GM18870 (cell line): ENCODE results near the gene SPEG.

ENCODE experiments used
- ATAC-seq: cut with Tn5 transposase; IDR thresholded peaks from one replicate; pipeline ENCODE4 v1.9.1; 2021; ENCODE audit warnings: moderate library complexity; ENCODE audit not compliant: unreplicated experiment

SPEG gene

DNA sequence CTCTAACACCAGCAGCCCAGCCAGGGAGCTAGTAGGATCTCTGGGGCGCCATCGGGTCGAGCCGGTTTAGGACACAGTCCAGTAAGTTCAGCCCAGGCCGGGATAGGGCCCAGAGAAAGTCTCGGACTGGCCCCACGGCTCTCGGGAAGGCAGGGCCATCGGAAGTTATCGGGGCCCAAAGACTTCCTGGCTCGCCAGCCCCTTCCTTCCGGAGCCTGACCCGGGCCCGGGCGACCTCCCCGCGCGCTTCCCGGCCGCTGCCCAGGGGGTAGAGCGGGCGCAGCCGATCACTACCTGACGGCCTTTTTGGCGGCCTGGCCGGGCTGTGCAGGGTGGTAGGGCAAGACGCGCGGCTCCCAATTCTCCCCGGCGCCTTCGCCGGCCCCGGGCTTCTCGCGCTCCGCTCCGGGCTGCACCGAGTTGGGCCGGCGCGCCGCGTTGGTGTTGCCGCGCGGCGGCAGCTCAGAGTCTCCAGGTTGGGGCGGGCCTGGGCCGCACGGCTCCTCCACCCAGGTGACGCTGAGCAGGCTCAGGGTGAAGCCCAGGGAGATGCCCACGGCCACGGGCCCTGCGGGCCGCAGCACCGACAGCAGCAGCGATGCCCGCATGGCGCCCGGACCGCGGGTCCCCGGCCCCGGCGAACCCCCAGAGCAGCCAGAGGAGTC, 108.4 kb downstream of the SPEG start:
- ATAC-seq: peak; percentile 25

DNA sequence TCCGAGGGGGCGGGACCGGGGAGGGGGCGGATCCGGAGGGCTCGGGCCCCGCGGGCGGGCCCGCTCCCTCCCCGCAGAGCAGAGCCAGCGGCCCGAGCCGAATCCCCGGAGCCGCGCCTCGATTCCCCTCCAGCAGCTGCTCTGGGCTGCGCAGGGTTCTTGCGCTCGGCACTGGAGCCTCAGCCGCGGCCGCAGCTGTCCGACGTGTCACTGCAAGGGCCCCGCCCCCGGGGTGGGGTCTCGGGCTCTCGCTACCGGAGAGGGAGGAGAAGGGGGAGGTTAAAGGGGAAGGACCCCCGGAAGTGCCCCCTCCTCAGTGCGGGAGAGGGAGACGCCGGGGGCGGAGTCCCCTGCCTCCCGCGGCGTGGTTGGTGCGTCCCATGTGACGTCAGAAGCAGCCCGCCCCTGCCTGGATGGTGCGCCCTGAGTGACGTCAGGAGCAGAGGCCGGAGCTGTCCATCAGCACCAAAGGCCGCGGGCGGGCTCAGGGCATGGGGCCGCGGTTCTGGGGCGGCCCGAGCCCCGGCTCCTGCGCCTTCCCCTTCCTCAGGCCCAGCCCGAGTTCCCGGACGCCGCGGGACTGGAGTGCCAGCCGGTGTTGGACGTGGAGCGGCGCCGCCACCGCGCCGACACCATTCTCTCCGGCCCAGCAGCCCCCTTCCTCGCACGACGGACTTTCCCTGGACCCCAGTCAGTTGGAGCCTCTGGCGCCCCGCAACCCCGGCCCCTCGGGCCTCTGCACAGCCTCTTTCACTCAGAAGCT, 109.1 kb downstream of the SPEG start, which contains the start of the genes CHPF and TMEM198:
CHPF (minus strand) TSS at position 214 of the 763 bp plus-strand sequence. CDS start 271 bp downstream, outside the sequence.
TMEM198 (plus strand) TSS at position 433 of the 763 bp plus-strand sequence. CDS start 700 bp downstream, outside the sequence.
- ATAC-seq: peak; percentile 65

DNA sequence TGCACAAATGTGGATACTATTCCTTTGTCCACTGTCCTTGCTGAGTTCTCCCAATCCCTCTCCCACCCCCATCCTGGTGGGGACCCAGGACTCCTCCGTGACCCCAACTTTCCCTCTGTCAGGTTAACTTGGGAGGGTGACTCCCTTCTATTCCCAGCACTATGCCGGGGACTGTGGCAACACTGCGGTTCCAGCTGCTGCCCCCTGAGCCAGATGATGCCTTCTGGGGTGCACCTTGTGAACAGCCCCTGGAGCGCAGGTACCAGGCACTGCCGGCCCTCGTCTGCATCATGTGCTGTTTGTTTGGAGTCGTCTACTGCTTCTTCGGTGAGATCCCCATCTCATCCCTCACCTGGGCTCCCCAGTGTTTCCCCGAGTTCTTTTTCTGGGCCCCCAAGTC, 109.9 kb downstream of the SPEG start:
- ATAC-seq: no peak

DNA sequence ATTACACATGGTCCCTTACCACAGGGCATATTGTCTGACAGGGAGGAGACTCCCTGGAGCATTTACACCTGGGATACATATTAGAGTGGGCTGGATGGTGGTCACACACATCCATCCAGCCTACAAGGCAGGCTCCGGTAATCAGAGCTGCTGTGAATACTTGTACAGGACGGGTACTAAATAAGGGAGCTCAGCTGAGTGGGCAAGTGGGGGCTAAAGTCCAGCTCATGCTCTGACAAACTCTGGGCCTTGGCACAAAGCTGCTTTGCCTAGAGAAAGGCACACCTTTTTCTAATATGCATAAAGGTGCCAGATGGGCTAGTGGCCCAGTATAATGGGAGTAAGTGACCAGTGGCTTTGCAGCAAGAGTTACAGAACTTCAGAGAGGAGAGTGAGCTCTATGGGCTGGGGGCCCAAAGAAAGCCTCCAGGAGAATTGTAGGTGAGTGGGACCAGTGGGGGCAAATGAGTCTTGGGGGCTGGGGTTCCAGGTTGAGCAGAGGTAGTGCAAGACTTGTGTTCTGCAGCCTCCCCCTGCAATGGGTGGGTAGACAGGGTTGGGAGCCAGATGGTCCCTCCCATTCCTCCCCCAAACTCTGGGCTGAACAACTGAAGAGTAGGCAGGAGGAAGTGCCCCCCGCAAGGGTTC, 110.8 kb downstream of the SPEG start:
- ATAC-seq: no peak

DNA sequence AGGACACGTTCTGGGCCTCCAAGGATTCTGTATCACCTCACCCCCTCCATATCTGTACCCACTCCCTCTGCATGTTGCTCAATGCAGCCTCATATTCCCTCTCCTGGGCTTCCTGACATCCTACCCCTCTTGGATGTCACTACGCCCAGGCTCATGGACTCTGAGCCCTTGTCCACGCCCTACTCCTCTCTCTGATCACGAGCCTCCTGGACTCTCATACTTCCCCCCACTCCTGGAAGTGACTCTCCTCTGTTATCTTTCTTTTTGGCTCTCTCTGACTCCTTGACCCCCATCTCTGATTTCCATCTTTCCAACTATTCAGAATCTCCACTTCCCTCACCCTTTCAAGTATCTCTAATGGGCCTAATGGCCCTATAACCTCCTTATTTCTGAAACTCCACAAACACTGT, 111.3 kb downstream of the SPEG start:
- no peak for ATAC-seq

DNA sequence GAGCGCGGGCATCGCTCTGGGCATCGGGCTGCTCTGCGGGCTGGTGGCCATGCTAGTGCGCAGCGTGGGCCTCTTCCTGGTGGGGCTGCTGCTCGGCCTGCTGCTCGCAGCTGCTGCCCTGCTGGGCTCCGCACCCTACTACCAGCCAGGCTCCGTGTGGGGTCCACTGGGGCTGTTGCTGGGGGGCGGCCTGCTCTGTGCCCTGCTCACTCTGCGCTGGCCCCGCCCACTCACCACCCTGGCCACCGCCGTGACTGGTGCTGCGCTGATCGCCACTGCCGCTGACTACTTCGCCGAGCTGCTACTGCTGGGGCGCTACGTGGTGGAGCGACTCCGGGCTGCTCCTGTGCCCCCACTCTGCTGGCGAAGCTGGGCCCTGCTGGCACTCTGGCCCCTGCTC, 113.0 kb downstream of the SPEG start:
- ATAC-seq: no peak
